HG03108 (cell line): Measurements from ENCODE around the gene ZNF785.
"Not testable (repeated sequence)": the region's sequence is repeated elsewhere in the genome, so short reads cannot be mapped to it uniquely, and the experiment has no call there.

Experiments used
- ATAC-seq: cut with Tn5 transposase; IDR thresholded peaks from one replicate; pipeline ENCODE4 v1.9.1; 2021; ENCODE audit warnings: moderate library complexity; ENCODE audit not compliant: unreplicated experiment

The ZNF785 gene

DNA sequence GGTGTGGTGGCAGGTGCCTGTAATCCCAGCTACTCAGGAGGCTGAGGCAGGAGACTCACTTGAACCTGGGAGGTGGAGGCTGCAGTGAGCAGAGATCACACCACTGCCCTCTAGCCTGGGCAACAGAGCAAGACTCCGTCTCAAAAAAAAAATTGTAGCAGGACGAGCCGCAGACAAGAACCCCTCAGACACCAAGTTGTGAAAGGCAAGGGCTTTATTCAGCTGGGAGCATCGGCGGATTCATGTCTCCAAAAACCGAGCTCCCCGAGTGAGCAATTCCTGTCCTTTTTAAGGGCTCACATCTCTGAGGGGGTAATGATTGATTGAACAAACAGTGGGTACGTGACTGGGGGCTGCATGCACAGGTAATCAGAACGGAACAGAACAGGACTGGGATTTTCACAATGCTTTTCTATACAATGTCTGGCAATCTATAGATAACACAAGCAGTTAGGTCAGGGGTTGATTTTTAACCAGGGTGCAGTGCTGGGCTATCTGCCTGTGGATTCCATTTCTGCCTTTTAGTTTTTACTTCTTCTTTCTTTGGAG is 44.5 kb downstream of the ZNF785 start:
- not testable (repeated sequence) for ATAC-seq

GRCh38 chr16:30539986-30540526 is 45.4 kb downstream of the ZNF785 start:
- ATAC-seq: not testable (repeated sequence)

DNA sequence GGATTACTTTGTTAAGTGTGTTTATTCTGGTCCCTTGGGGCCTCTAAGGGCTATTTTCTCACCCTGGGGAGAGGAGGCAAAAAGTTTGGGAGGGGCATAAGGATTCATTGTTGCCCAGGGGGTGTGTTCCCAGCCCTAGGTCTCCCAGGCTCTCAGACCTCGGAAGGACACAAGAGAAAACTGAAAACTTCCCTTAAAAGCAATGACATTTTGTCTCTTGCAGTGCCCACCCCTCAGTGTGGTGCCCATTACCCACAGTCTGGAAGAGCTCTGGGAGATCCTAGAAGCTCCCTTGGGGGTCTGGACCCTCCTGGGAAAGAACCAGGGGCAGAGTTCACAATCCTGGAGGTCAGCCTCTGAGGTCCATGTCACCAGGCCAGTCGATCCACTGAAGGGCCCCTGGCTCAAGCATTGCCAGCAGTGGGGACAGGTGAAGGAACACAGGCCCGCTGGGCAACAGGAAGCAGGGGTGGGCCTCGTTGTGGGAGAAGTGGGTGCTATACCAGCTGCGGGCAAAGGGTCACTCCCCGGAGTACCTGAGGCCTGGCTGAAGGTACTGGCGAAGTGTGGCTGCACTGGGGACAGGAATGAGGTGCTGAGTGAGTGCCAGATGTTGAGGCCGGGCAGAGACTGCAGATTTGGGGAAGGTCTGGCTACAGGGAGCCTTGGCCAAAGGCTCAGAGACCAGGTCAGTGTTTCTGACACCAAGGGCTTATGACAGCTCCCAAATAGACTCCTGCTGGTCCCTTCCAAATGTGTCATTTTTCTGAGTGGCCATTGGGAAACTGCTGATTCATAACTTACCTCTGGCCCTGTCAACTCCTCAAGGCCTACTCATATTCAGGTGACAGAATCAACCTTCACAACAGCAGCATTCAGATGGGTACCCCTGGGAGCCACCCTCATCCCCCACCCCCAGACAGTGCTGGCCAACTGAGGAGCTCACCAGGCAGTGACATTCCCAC is 46.2 kb downstream of the ZNF785 start:
- ATAC-seq: no peak

DNA sequence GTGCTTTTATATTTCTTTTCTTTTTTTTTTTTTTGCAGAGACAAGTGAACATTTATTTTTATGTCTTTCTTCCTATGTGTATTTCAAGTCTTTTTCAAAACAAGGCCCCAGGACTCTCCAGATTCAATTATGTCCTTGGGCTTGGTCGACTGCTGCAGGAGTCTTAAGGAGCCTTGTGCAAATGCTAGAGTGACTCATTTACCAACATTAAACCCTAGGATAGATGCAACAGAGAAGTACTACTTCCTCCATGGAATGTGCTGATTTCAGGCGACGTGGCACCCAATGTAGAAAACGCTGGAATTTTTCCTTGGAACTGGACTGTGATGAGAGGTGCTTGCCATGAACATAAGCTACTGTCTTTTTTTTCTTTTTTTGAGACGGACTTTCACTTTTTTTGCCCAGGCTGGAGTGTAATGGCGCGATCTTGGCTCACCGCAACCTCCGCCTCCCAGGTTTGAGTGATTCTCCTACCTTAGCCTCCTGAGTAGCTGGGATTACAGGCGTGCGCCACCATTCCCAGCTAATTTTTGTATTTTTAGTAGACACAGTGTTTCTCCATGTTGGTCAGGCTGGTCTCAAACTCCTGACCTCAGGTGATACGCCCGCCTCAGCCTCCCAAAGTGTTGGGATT is 49.0 kb downstream of the ZNF785 start:
- not testable (repeated sequence) for ATAC-seq

DNA sequence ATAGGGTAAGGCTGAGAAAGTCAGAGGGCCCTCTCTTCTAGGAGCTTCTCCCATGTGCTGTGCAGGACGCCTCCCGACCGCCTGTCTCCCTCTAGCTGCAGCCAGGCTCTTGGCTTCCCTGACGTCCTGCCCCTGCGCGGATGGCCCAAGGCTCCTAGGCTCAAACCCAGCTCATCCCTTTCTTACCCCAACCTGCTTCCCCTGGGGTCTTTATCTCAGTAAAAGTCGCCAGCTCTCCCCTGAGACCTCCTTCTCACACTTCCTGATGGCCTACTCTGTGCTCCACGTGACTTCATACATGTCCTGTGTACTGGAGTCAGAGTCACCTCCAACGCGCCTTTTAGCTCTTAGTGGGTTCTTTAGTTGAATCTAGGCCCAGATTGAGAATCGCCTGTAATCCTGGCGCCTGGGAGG is 49.7 kb downstream of the ZNF785 start:
- ATAC-seq: peak; percentile 53

DNA sequence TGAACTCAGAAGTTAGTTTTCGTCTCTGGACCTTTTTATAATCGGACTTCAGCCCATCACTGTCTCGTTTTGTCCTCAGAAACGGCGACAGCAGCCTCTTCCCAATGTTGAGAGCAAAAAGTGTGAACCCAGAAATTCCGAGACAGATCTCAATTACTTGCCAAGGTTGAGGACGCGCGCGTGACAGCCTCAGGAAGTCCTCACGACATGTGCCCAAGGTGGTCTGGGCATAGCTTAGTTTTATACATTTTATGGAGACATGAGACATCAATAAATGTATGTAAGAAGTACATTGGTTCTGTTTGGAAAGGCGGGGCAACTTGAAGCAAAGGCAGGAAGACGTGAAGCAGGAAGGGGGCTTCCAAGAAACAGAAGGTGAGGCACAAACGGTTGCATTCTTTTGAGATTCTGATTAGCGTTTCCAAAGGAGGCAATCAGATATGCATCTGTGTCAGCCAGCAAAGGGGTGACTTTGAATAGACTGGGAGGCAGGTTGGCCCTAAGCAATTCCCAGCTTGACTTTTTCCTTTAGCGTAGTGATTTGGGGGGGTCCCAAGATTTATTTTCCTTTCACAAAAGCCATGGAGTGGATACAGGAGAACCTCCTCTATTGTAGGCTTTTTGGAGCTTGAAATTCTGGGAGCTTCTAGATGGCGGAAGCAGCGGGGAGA is 50.3 kb downstream of the ZNF785 start:
- ATAC-seq: no peak

GRCh38 chr16:30534368-30535105 is 51.0 kb downstream of the ZNF785 start, which contains the start of gene ZNF747:
TSS of gene ZNF747 (minus strand) at chr16:30534858. CDS start at chr16:30534679, 179 bp downstream.
- ATAC-seq: peak; percentile 60

DNA sequence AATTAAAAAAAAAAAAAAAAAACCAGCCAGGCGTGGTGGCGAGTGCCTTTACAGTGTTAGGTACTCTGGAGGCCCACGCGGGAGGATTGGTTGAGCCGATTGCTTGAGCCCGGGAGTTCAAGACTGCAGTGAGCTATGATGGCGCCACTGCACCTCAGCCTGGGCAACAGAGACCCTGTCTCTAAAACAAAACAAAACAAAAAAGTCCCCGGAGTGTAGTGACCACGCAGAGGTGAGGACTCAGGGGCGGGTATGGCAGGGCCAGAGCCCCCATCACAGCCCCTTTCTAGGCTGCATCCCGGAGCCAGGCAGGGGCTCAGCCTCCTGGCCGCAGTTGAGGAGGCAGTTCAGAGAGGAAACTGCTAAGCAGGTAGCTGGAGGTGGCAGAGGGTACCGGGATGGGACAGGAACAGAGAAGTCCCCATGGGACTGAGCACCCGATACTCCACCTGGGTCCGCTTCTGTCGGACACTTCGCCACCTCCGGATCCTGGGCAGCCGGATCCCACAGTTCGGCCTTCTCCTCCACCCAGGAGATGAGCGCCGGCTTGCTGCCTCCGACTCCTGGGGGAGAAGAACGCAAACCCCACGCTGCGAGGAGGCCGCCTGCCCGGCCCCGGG is 51.6 kb downstream of the ZNF785 start:
- peak; percentile 8 for ATAC-seq

- no peak for ATAC-seq
Measured at GRCh38 chr16:30533146-30533522, 52.4 kb downstream of the ZNF785 start.

DNA sequence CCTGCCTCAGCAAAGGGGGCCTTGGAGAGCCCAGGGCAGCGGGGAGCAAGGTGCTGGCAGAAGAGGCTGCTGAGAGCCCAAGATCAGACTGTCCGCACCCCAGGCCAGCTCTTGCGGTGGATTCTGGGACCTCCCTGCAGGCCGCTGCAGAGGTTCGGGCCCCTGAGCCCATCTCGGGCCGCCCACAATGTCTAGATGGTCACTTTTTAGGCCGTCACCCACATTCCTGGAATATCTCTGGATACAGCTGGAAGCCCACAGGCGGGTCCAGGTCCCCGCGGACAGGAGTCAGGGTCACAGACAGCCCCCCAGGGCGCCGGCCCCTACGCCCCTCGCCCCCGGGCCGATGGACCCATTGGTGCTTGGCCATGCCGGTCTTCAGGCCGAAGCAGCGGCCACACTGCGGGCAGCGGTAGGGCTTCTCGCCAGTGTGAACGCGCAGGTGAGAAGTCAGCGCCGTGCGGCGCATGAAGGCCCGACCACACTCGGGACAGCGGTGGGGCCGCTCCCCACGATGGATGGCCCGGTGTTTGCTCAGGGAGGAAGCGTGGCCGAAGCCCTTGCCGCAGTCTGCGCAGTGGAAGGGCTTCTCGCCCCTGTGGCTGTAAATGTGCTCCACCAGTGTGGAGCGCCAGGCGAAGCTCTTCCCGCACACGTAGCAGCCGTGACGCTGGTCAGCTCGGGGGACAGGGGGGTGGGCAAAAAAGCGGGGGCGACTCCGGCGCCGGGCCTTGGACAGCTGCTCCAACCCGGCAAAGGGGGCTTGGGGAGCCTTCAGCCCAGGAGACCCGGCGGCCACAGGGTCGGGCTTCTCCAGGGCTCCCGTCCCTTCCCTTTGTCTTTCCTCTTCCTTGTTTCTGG is 53.0 kb downstream of the ZNF785 start:
- no peak for ATAC-seq
